ENCODE data around the gene PIERCE2. TPM values are rescaled to one million over a fixed set of nuclear protein-coding genes. Genes with fewer than 3 reads are reported as not detected.

Gene PIERCE2
- total RNA-seq, result 1.2 and 1.6 TPM in 2 replicates

GRCh38 chr15:55408012-55408928 is at the start of gene PIERCE2, which contains the start of gene CCPG1:
PIERCE2 (plus strand) TSS chr15:55408495; CDS start chr15:55408769, 274 bp downstream.
CCPG1 (minus strand) TSS chr15:55408359; CDS start chr15:55389424, 18,935 bp downstream.

Other genes starting within 250 kb of the PIERCE2 start
- gene RSL24D1, start 211.6 kb upstream of the PIERCE2 start, total RNA-seq, result 118 and 121 TPM in 2 replicates
- 16.1 and 19.6 TPM in 2 replicates for gene RAB27A, start 118.7 kb upstream of the PIERCE2 start, total RNA-seq
- gene PIGBOS1, start 89.4 kb upstream of the PIERCE2 start, total RNA-seq, result 10.0 and 11.8 TPM in 2 replicates
- gene PIGB, start 89.3 kb upstream of the PIERCE2 start, total RNA-seq, result 18.0 and 20.5 TPM in 2 replicates
- gene CCPG1, start 136 bp upstream of the PIERCE2 start, total RNA-seq, result 59.4 and 61.0 TPM in 2 replicates
- 2.4 and 3.2 TPM in 2 replicates for gene DNAAF4, start 99.7 kb downstream of the PIERCE2 start, total RNA-seq
- 3.3 and 6.3 TPM in 2 replicates for gene PYGO1, start 179.8 kb downstream of the PIERCE2 start, total RNA-seq